Keratinocyte (primary cell): ENCODE results near the gene SDK1. TPM values are rescaled to one million over a fixed set of nuclear protein-coding genes. Genes with fewer than 3 reads are reported as not detected.

Experiments
- DNase-seq: peaks from one replicate; pipeline ENCODE4 v3.0.0-alpha.2; 2011; ENCODE audit warnings: low read depth, missing footprints, low spot score
- FAIRE-seq: peaks from 2 replicates; lab custom pipeline; 2011; peaks lifted over from hg19 to GRCh38; lab: Jason Lieb, UNC
- H2AFZ ChIP-seq: 2 replicates; pipeline ENCODE4 v1.6.0; 2012; ENCODE audit warnings: low read length, control low read depth, inconsistent platforms; ENCODE audit not compliant: control insufficient read depth
- H3K27ac ChIP-seq: 2 replicates; pipeline ENCODE4 v1.5.1; 2011; ENCODE audit warnings: low read length; ENCODE audit not compliant: control insufficient read depth, insufficient read depth
- H3K27me3 ChIP-seq: 3 replicates; pipeline ENCODE4 v1.6.0; 2011; ENCODE audit warnings: low read length; ENCODE audit not compliant: control insufficient read depth, insufficient read depth; ENCODE audit errors: extremely low read depth
- H3K36me3 ChIP-seq, 2 experiments: 2 replicates in 1 of 2; 3 replicates in 1 of 2; pipeline ENCODE4 v1.5.1; 2011; ENCODE audit warnings: low read length in 2 of 2, mild to moderate bottlenecking in 1 of 2; ENCODE audit not compliant: control insufficient read depth in 2 of 2, insufficient read depth in 2 of 2; ENCODE audit errors: extremely low read depth in 1 of 2
- H3K4me1 ChIP-seq: 3 replicates; pipeline ENCODE4 v1.5.1; 2011; ENCODE audit warnings: low read length; ENCODE audit not compliant: control insufficient read depth, insufficient read depth; ENCODE audit errors: extremely low read depth
- H3K4me2 ChIP-seq: 3 replicates; pipeline ENCODE4 v1.6.0; 2011; ENCODE audit warnings: low read depth, low read length; ENCODE audit not compliant: control insufficient read depth, insufficient read depth; ENCODE audit errors: extremely low read depth
- H3K4me3 ChIP-seq, 3 experiments: fragments of 200-600 bp in 1 of 3; sonication (generic) in 1 of 3; 2 replicates in 2 of 3; 3 replicates in 1 of 3; pipeline ENCODE4 v1.5.1; 2011 to 2016; ENCODE audit warnings: low read length in 3 of 3, mild to moderate bottlenecking in 3 of 3, control low read depth in 2 of 3, inconsistent platforms in 1 of 3, low read depth in 1 of 3, mixed read lengths in 1 of 3, mixed run types in 1 of 3, moderate library complexity in 1 of 3; ENCODE audit not compliant: control insufficient read depth in 2 of 3, insufficient read depth in 2 of 3; ENCODE audit errors: extremely low read depth in 1 of 3
- H3K79me2 ChIP-seq: 2 replicates; pipeline ENCODE4 v1.6.0; 2012; ENCODE audit warnings: low read length; ENCODE audit not compliant: control insufficient read depth, insufficient read depth
- H3K9ac ChIP-seq: 3 replicates; pipeline ENCODE4 v1.6.0; 2011; ENCODE audit warnings: low read length; ENCODE audit not compliant: control insufficient read depth, insufficient read depth; ENCODE audit errors: extremely low read depth
- H3K9me1 ChIP-seq: 3 replicates; pipeline ENCODE4 v1.6.0; 2011; ENCODE audit warnings: low read length; ENCODE audit not compliant: control insufficient read depth, insufficient read depth; ENCODE audit errors: extremely low read depth
- H3K9me3 ChIP-seq: 2 replicates; pipeline ENCODE4 v1.5.1; 2012; ENCODE audit warnings: low read depth, low read length; ENCODE audit not compliant: control insufficient read depth
- H4K20me1 ChIP-seq: 3 replicates; pipeline ENCODE4 v1.6.0; 2011; ENCODE audit warnings: low read length; ENCODE audit not compliant: control insufficient read depth, insufficient read depth; ENCODE audit errors: extremely low read depth
- CTCF ChIP-seq, 3 experiments: IDR thresholded peaks in 1 of 3; conservative IDR thresholded peaks in 1 of 3; optimal IDR thresholded peaks in 1 of 3; 2 replicates in 2 of 3; 3 replicates in 1 of 3; pipeline versions ENCODE3 to v1.5.1; 2011; ENCODE audit warnings: low read length in 3 of 3, mild to moderate bottlenecking in 3 of 3, moderate library complexity in 2 of 3, control low read depth in 1 of 3, inconsistent platforms in 1 of 3; ENCODE audit not compliant: insufficient read depth in 2 of 3; ENCODE audit errors: extremely low read depth in 1 of 3
- EZH2 ChIP-seq: IDR thresholded peaks from one replicate; pipeline ENCODE4 v1.6.1; 2012; ENCODE audit warnings: inconsistent platforms, mild to moderate bottlenecking, low read length, moderate library complexity
- dilution Hi-C: fragments of 300-500 bp; cut with MboI; formaldehyde crosslinking; loops from one replicate; pipeline ENCODE4 v1.7.0; 2020; ENCODE audit warnings: low sequenced_read_pairs; ENCODE audit not compliant: extremely low pct_ligation_motif_present
- polyA plus RNA-seq, 5 experiments: library from polyadenylated mRNA; depleted of rRNA in 3 of 5; stranded (reverse) in 3 of 5; stranded (forward) in 1 of 5; unstranded in 1 of 5; fragments of >200 nt; gene quantifications; 1 replicate in 1 of 5; 2 replicates in 3 of 5; 3 replicates in 1 of 5; pipeline versions ENCODE4 v1.2.1 to v1.2.3, GENCODE V29; 2011 to 2012; ENCODE audit warnings: missing spikeins in 2 of 5, low read depth in 1 of 5, low replicate concordance in 1 of 5

SDK1 gene
- polyA plus RNA-seq, 1 donor (not counting 4 experiments of a cell fraction or from before 2014, with no cell fraction given): 0.66 TPM

DNA sequence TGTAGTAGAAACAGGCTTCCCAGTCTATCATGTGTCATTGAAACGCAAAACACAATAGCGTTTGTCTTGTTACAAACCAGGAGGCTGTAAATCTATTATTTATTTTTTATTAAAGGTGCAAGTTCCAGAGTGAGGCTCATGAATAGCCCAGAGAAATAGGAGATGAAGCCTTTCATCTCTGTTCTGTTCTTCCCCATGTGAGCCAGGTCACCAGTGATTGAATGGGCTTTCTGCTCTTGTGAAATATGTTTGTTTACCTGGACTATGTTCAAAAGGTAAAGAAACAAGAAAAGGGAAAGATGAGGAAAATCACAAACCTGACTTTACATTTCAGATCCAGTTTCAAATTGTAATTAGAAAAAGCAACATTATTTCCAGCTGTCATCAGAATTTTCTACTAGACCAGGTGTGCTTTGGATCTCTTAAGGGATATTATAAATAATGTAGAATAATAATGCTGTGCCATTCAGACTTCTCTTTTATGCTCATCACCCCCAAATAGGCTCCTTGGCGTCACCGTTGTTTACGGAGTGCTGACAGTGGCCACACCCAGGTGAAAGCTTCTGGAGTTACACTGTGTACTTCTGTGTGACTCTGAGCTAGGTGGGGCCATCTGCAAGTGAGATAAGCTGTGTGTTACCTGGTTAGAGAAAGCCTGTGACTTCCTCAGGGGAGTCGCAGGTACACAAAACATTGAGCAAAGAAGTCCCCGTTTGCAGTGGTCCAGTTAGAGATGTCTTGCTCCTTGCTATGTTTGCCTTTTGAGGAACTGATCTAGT lies 274.9 kb downstream of the SDK1 start:
- Histone ChIP-seq H3K4me2 (no peak overlapping the region), H3K27me3 (no peaks in the 10 kb centered on the region), H3K9me1 (no peaks in the 10 kb centered on the region), H4K20me1 (no peaks in the 10 kb centered on the region), H3K4me1 (no peaks in the 10 kb centered on the region), H3K36me3 (no peaks in the 10 kb centered on the region), H3K27ac (no peak overlapping the region), H3K9ac (no peak overlapping the region), H2AFZ (no peak overlapping the region), H3K79me2 (no peaks in the 10 kb centered on the region), H3K9me3 (peaks cover 6% of the 10 kb centered on the region), H3K4me3 (no peak overlapping the region)
- DNase-seq (no peak), FAIRE-seq (no peak)
- TF ChIP-seq EZH2: no peak
- no peak for TF ChIP-seq CTCF (optimal IDR thresholded peaks at IDR 0.05 in 1 of 3, IDR thresholded peaks at IDR 0.05 in 1 of 3, conservative IDR thresholded peaks at IDR 0.05 in 1 of 3; ENCODE audit: extremely low read depth in 1 of 3, insufficient read depth in 2 of 3, low read length in 3 of 3)
- dilution Hi-C loops: no loop called here

- H3K79me2 ChIP-seq: no peaks in the 10 kb centered on the region
- no peaks in the 10 kb centered on the region for H4K20me1 ChIP-seq
- TF ChIP-seq CTCF (optimal IDR thresholded peaks at IDR 0.05 in 1 of 3, IDR thresholded peaks at IDR 0.05 in 1 of 3, conservative IDR thresholded peaks at IDR 0.05 in 1 of 3; ENCODE audit: extremely low read depth in 1 of 3, insufficient read depth in 2 of 3, low read length in 3 of 3) (no peak), EZH2 (no peak)
- no peaks in the 10 kb centered on the region for H3K9me1 ChIP-seq
- dilution Hi-C loops: no loop called here
- H3K4me1 ChIP-seq: no peaks in the 10 kb centered on the region
- H3K27ac ChIP-seq: no peak overlapping the region
- no peaks in the 10 kb centered on the region for H3K36me3 ChIP-seq
- H3K4me2 ChIP-seq: no peak overlapping the region
- H3K27me3 ChIP-seq: no peaks in the 10 kb centered on the region
- no peak overlapping the region for H3K9ac ChIP-seq
- H2AFZ ChIP-seq: no peak overlapping the region
- DNase-seq (no peak), FAIRE-seq (no peak)
- no peak overlapping the region for H3K4me3 ChIP-seq
- peaks cover 6% of the 10 kb centered on the region for H3K9me3 ChIP-seq
These were observed 277.3 kb downstream of the SDK1 start for GRCh38 chr7:3578399-3578798.
